Cardiac fibroblast (primary cell): ENCODE results near the gene WNK2.

Source experiments
- DNase-seq, 2 donors: peaks; one replicate each; pipeline versions ENCODE4 v3.0.0 to v3.0.0-alpha.2; 2010; ENCODE audit warnings: low read depth in 2 of 2
- H3K4me3 ChIP-seq, 2 donors: replicated peaks in 1 of 2; 1 replicate in 1 of 2; 2 replicates in 1 of 2; pipeline ENCODE4 v1.5.1; 2011; ENCODE audit warnings: low read depth in 2 of 2, low read length in 2 of 2, mild to moderate bottlenecking in 2 of 2, moderate library complexity in 1 of 2
- TF ChIP-seq, protein P1 (sequence below): IDR thresholded peaks from one replicate; pipeline ENCODE4 v1.5.1; 2011; ENCODE audit warnings: low read depth, mild to moderate bottlenecking, low read length, inconsistent platforms

The WNK2 gene

GRCh38 chr9:93304574-93305496 is 120.9 kb downstream of the WNK2 start:
- TF ChIP-seq, protein P1, sequence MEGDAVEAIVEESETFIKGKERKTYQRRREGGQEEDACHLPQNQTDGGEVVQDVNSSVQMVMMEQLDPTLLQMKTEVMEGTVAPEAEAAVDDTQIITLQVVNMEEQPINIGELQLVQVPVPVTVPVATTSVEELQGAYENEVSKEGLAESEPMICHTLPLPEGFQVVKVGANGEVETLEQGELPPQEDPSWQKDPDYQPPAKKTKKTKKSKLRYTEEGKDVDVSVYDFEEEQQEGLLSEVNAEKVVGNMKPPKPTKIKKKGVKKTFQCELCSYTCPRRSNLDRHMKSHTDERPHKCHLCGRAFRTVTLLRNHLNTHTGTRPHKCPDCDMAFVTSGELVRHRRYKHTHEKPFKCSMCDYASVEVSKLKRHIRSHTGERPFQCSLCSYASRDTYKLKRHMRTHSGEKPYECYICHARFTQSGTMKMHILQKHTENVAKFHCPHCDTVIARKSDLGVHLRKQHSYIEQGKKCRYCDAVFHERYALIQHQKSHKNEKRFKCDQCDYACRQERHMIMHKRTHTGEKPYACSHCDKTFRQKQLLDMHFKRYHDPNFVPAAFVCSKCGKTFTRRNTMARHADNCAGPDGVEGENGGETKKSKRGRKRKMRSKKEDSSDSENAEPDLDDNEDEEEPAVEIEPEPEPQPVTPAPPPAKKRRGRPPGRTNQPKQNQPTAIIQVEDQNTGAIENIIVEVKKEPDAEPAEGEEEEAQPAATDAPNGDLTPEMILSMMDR, result peak; percentile 81
- DNase-seq, result peak; percentile 57 to 68

GRCh38 chr9:93305497-93306020 is 121.6 kb downstream of the WNK2 start:
- no peak for DNase-seq
- TF ChIP-seq, protein P1, result no peak

More at GRCh38 chr9:93304574-93305496, 120.9 kb downstream of the WNK2 start:
- H3K4me3 ChIP-seq, result no peak overlapping the region

GRCh38 chr9:93306081-93306480 is 122.1 kb downstream of the WNK2 start:
- no peak overlapping the region for H3K4me3 ChIP-seq
- TF ChIP-seq, protein P1, result no peak
- DNase-seq, result no peak

More at GRCh38 chr9:93305497-93306020, 121.6 kb downstream of the WNK2 start:
- no peak overlapping the region for H3K4me3 ChIP-seq

DNA sequence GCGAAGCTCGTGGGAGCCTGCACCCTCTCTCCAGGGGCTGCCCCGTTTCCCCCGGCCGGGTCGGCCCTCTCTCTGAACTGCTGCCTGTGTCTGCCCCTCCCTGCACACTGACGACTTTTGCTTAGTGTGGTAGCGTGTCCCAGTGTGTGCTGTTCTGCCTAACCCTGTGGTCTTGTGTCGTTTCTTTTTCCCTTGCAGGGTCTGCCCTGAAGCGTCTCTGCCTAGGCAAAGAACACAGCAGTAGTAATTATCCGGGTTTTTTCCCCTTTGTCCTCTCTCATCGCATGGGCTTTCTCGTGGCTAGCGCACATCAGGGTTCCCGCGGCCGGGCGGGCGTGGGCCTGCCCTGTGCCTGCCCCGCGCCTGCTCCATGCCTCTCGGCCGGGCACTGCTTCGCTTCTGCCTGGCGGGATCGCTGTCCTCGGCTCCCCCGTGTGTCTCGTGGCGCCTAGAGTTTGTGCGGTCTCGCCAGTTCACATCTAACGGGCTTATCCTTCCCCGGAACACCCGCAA is 122.7 kb downstream of the WNK2 start:
- DNase-seq, result no peak
- H3K4me3 ChIP-seq, result no peak overlapping the region

DNA sequence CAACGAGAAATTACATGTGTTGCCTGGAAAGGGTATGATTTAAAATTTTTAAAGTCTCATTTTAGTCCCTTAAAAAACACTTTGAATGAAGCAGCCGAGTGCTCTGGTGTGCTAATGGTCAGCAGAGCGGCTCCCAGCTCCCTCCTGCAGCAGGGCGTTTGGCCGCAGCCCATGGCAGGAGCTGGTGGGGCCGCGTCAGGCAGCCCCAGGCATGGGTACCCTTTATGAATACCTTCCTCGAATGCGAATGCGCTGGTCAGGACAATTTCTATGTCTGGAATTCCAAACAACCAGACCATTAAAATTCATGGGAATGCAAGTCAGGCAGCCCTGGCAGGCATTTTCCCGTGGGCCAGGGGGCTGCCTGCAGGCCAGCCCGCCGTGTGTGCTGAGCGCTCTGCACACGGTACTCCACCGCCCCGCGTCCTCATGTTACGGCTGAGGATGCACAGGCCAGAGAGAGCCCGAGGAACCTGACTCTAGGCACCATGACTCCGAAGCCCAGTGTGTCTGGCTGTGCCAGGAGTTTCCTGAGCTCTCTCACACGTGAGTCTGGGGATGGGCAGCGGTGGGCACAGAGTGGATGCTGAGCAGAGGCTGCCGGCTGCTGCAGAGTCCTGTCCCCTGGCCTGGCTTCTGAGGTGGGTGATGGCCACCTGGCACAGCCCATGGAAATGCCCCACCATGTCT is 123.7 kb downstream of the WNK2 start:
- H3K4me3 ChIP-seq, result no peak overlapping the region
- DNase-seq, result no peak
- TF ChIP-seq, protein P1, result no peak

More for the DNA sequence above, 122.7 kb downstream of the WNK2 start:
- TF ChIP-seq, protein P1, result no peak

DNA sequence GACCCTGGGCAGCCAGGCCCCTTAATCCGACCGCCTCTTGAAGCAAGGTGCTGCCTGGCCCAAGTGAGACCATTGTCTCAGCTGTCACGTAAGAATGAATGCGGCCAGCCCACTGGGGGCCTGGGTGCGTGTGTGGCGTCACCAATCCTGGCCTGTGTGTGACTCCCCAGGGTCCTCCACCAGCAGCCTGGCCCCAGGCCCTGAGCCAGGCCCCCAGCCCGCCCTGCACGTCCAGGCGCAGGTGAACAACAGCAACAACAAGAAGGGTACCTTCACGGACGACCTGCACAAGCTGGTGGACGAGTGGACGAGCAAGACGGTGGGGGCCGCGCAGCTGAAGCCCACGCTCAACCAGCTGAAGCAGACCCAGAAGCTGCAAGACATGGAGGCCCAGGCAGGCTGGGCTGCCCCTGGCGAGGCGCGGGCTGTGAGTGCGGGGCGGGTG is 124.2 kb downstream of the WNK2 start:
- TF ChIP-seq, protein P1, result no peak
- H3K4me3 ChIP-seq, result no peak overlapping the region
- DNase-seq, result no peak
